Measurements from ENCODE around the gene TOR1AIP2.

GRCh38 chr1:179825798-179826460, 51.7 kb downstream of the TOR1AIP2 start:
- TF ChIP-seq CREB5 (CRISPR knock-in tag; IDR thresholded peaks at IDR 0.05; ENCODE audit: low read depth), result no peak
- TF ChIP-seq PPARA (CRISPR knock-in tag; IDR thresholded peaks at IDR 0.05; ENCODE audit: borderline replicate concordance), result no peak
- no peak for TF ChIP-seq ZFP30 (CRISPR knock-in tag; IDR thresholded peaks at IDR 0.05)
- no peak for TF ChIP-seq PATZ1 (CRISPR knock-in tag; IDR thresholded peaks at IDR 0.05; ENCODE audit: borderline replicate concordance)
- no peak for TF ChIP-seq POU6F1 (CRISPR knock-in tag; IDR thresholded peaks at IDR 0.05; ENCODE audit: borderline replicate concordance, low read depth)
- no peak for TF ChIP-seq TCF4 (CRISPR knock-in tag; IDR thresholded peaks at IDR 0.05; ENCODE audit: borderline replicate concordance)
- no peak for TF ChIP-seq SNAI2 (CRISPR knock-in tag; IDR thresholded peaks at IDR 0.05)
- TF ChIP-seq ZFP3 (CRISPR knock-in tag; IDR thresholded peaks at IDR 0.05), result no peak
- no peak for TF ChIP-seq ARNTL (CRISPR knock-in tag; IDR thresholded peaks at IDR 0.05; ENCODE audit: borderline replicate concordance, low read depth)
- no peak for TF ChIP-seq CSDC2 (CRISPR knock-in tag; IDR thresholded peaks at IDR 0.05)
- no peak for TF ChIP-seq RARB (CRISPR knock-in tag; IDR thresholded peaks at IDR 0.05)
- no peak for TF ChIP-seq GLIS3 (CRISPR knock-in tag; IDR thresholded peaks at IDR 0.05)
- no peak for TF ChIP-seq ZNF565 (CRISPR knock-in tag; conservative IDR thresholded peaks at IDR 0.05; ENCODE audit: low read depth)

Measured in SK-N-SH treated with all-trans-retinoic acid at 6 μM for 48 hours (cell line).